IMR-90 (cell line): ENCODE measurements around the gene CHRNA7.

Experiments used
- BHLHE40 ChIP-seq: fragments of 150-350 bp; IDR thresholded peaks from 2 replicates; pipeline ENCODE4 v1.6.1; 2016; ENCODE audit warnings: mild to moderate bottlenecking, low read depth, low read length
- CEBPB ChIP-seq: IDR thresholded peaks from 2 replicates; pipeline ENCODE4 v1.6.1; 2012; ENCODE audit warnings: low read depth, low read length, improper control_type of control experiment
- ELK1 ChIP-seq: fragments of 150-350 bp; IDR thresholded peaks from 2 replicates; pipeline ENCODE4 v1.6.1; 2016; ENCODE audit warnings: low read depth, mild to moderate bottlenecking, low read length, moderate library complexity, borderline replicate concordance
- FOS ChIP-seq: fragments of 150-350 bp; IDR thresholded peaks from 2 replicates; pipeline ENCODE4 v1.6.1; 2016; ENCODE audit warnings: low read depth, low read length
- MXI1 ChIP-seq: IDR thresholded peaks from 2 replicates; pipeline ENCODE4 v1.6.1; 2012; ENCODE audit warnings: low read depth, mild to moderate bottlenecking, low read length, moderate library complexity, borderline replicate concordance
- NFE2L2 ChIP-seq: fragments of 150-350 bp; IDR thresholded peaks from 2 replicates; pipeline ENCODE4 v1.6.1; 2016; ENCODE audit warnings: low read depth, mild to moderate bottlenecking, low read length
- POLR2A ChIP-seq: IDR thresholded peaks from 2 replicates; pipeline ENCODE4 v1.6.1; 2012; ENCODE audit warnings: mild to moderate bottlenecking, low read depth, low read length
- RAD21 ChIP-seq: IDR thresholded peaks from 2 replicates; pipeline ENCODE4 v1.6.1; 2012; ENCODE audit warnings: low read length, improper control_type of control experiment
- RCOR1 ChIP-seq: IDR thresholded peaks from 2 replicates; pipeline ENCODE4 v1.6.1; 2012; ENCODE audit warnings: mild to moderate bottlenecking, low read length, improper control_type of control experiment; ENCODE audit not compliant: insufficient replicate concordance
- RFX5 ChIP-seq: IDR thresholded peaks from 2 replicates; pipeline ENCODE4 v1.8.0; 2012; ENCODE audit warnings: low read depth, mild to moderate bottlenecking, low read length, moderate library complexity
- SMC3 ChIP-seq: fragments of 150-350 bp; IDR thresholded peaks from 2 replicates; pipeline ENCODE4 v1.6.1; 2016; ENCODE audit warnings: low read depth, mild to moderate bottlenecking, antibody characterized with exemption, low read length, moderate library complexity
- USF2 ChIP-seq: fragments of 150-350 bp; IDR thresholded peaks from 2 replicates; pipeline ENCODE4 v1.6.1; 2017; ENCODE audit warnings: mild to moderate bottlenecking, antibody characterized with exemption, low read length, low read depth
- TF ChIP-seq, protein P1 (sequence below): conservative IDR thresholded peaks from 2 replicates; pipeline ENCODE4 v1.5.1; 2012; ENCODE audit warnings: mild to moderate bottlenecking, low read depth, low read length, improper control_type of control experiment

DNA sequence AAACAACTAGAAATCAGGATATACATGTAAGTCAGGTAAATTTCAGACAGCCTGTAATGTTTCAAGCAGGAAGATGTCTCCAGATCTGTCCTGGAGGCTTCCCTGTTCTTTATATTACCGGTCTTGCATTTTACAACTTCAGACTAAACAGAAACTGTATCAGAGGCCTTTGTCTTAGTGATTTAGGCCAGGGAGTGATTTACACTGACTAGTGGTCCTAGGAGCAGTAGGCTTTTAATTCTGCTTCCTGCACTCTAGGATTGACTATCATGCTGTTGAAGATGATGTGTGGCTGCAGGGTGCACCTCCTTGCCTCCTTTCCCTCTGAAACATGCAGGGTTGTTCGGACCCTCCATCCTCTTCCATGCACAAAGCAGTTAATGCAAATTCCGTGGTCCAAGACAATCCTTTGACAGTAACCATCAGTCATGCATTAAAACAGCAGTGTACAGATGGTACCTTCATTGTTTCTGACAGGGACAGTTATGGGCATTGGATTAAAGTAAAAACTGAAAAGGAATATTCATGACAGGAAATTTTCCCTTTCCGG is 27.6 kb downstream of the CHRNA7 start:
- TF ChIP-seq POLR2A: no peak
- TF ChIP-seq, protein P1, sequence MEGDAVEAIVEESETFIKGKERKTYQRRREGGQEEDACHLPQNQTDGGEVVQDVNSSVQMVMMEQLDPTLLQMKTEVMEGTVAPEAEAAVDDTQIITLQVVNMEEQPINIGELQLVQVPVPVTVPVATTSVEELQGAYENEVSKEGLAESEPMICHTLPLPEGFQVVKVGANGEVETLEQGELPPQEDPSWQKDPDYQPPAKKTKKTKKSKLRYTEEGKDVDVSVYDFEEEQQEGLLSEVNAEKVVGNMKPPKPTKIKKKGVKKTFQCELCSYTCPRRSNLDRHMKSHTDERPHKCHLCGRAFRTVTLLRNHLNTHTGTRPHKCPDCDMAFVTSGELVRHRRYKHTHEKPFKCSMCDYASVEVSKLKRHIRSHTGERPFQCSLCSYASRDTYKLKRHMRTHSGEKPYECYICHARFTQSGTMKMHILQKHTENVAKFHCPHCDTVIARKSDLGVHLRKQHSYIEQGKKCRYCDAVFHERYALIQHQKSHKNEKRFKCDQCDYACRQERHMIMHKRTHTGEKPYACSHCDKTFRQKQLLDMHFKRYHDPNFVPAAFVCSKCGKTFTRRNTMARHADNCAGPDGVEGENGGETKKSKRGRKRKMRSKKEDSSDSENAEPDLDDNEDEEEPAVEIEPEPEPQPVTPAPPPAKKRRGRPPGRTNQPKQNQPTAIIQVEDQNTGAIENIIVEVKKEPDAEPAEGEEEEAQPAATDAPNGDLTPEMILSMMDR: no peak
- TF ChIP-seq RAD21: no peak
- TF ChIP-seq RFX5: no peak
- no peak for TF ChIP-seq ELK1
- no peak for TF ChIP-seq CEBPB
- TF ChIP-seq BHLHE40: no peak
- no peak for TF ChIP-seq FOS
- TF ChIP-seq MXI1: no peak
- TF ChIP-seq USF2: no peak
- TF ChIP-seq SMC3: no peak
- no peak for TF ChIP-seq RCOR1
- no peak for TF ChIP-seq NFE2L2
